Neural cell (in vitro differentiated cells): ENCODE data around the gene LVRN.

Experiments
- CTCF ChIP-seq: fragments of 450-650 bp; IDR thresholded peaks from 2 replicates; pipeline ENCODE4 v1.5.1; 2014; ENCODE audit warnings: antibody characterized with exemption, mild to moderate bottlenecking, moderate library complexity; ENCODE audit not compliant: poor library complexity, severe bottlenecking
- EP300 ChIP-seq: fragments of 450-650 bp; conservative IDR thresholded peaks from 2 replicates; pipeline ENCODE4 v1.6.1; 2014; ENCODE audit warnings: antibody characterized with exemption, mild to moderate bottlenecking, moderate library complexity; ENCODE audit not compliant: poor library complexity, severe bottlenecking
- EZH2 ChIP-seq: fragments of 200-600, 300-800 bp; shearing (Covaris generic), sonication (generic); IDR thresholded peaks from 2 replicates; pipeline ENCODE4 v1.6.1; 2014; ENCODE audit warnings: antibody characterized with exemption, low read length, borderline replicate concordance, mild to moderate bottlenecking; ENCODE audit not compliant: insufficient read depth, poor library complexity, severe bottlenecking
- POLR2AphosphoS5 ChIP-seq: IDR thresholded peaks from 2 replicates; pipeline ENCODE4 v1.6.1; 2012
- TAF1 ChIP-seq: IDR thresholded peaks from 2 replicates; pipeline ENCODE4 v1.6.1; 2012; ENCODE audit warnings: low read depth

GRCh38 chr5:116046823-116047222 is 84.5 kb downstream of the LVRN start:
- TF ChIP-seq CTCF (no peak), EP300 (no peak), EZH2 (no peak), POLR2AphosphoS5 (no peak), TAF1 (no peak)
